ENCODE results near the gene LMAN1. TPM values are rescaled to one million over a fixed set of nuclear protein-coding genes. Genes with fewer than 3 reads are reported as not detected.
A peak's percentile ranks its signal among the peaks of the same experiment; 100 is the strongest.

Gene LMAN1
- total and polyA plus RNA-seq, 3 experiments from 2014 or later: 37.8 to 99.3 (median 96.5) TPM

DNA sequence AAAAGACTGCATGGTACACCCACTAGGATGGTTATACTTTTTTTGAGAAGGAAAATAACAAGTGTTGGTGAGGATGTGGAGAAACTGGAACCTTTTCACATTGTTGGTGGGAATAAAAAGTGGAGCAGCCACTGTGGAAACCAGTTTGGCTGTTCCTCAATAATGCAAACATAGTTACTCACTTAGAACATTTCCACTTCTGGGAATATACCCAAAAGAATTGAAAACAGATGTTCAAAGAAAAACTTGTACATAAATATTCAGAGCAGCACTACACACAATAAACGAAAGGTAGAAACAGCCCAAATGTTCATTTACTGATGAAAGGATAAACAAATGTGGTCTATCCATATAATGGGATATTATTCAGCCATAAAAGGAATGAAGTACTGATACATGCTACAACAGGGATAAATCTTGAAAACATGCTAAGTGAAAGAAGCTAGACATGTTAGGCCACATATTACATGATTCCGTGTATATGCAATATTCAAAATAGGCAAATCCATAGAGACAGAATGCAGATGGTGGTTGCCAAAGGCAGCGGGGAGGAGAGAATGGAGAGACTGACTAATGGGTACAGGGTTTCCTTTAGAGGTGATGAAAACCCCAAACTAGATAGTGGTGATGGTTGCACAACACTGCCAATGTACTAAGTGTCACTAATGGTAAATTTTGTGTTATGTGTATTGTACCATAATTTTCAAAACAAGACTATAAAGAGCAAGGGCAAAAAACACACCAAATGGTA is 20.9 kb upstream of the LMAN1 start:
- ChIA-PET POLR2A (no interaction called here), CTCF (no interaction called here)
- Histone ChIP-seq H3K27me3 (ENCODE audit: insufficient read depth, low read length, poor library complexity, severe bottlenecking) (no peaks in the 10 kb centered on the region), H3K4me3 (ENCODE audit: low read length) (no peak overlapping the region), H3K4me1 (ENCODE audit: insufficient read depth, low read length) (no peaks in the 10 kb centered on the region), H3K27ac (ENCODE audit: low read depth, low read length) (no peak overlapping the region), H3K9me3 (ENCODE audit: low read length) (no peaks in the 10 kb centered on the region), H3K36me3 (ENCODE audit: insufficient read depth, low read length) (no peaks in the 10 kb centered on the region)
- no peaks in the 10 kb centered on the region for H3K9me3 Mint-ChIP-seq
- H3K36me3 Mint-ChIP-seq: no peaks in the 10 kb centered on the region
- no peak overlapping the region for H3K27ac Mint-ChIP-seq
- no peak for DNase-seq
- H3K27me3 Mint-ChIP-seq: peaks cover 7 to 45% of the 10 kb centered on the region in 2 donors
- H3K4me3 Mint-ChIP-seq: no peak overlapping the region
- H3K4me1 Mint-ChIP-seq: no peaks in the 10 kb centered on the region

DNA sequence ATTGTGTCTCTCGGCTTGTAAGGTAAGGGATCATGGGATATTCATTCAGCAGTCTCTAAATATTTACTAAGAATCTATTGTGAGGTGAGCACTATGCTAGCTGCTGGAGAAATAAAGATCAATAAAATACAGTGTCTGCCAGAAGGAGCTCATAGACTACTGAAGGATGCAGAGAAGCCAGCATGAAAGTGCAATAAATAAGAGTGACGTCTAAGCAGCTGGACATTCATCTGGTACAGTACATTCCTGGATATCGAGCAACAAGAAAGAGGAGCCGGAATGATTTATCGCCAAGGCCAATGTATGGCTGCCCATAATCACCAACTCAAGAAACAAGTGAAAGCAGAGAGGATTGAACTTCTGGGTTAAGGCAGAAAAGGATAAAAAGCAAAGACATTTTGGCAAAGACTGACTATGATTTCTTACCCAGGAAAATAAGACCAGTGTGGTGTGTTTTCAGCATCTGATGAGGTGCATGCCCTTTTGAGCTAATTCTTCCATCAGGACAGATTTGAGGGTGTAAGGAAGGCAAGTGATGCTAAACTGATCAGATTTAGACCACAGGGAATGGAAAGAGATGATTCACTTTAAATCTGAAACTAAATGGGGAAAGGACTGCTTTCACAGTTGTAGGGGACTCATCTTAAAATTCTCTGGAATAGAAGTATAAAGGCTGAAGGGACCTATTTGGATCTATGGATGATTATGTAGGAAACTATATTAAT is 18.7 kb upstream of the LMAN1 start:
- H3K4me1 ChIP-seq (ENCODE audit: insufficient read depth, low read length): no peaks in the 10 kb centered on the region
- ChIA-PET CTCF (no interaction called here), POLR2A (no interaction called here)
- no peaks in the 10 kb centered on the region for H3K4me1 Mint-ChIP-seq
- H3K27ac Mint-ChIP-seq: no peak overlapping the region
- no peaks in the 10 kb centered on the region for H3K9me3 ChIP-seq (ENCODE audit: low read length)
- DNase-seq: no peak
- H3K36me3 ChIP-seq (ENCODE audit: insufficient read depth, low read length): no peaks in the 10 kb centered on the region
- H3K27me3 ChIP-seq (ENCODE audit: insufficient read depth, low read length, poor library complexity, severe bottlenecking): no peaks in the 10 kb centered on the region
- H3K4me3 ChIP-seq (ENCODE audit: low read length): no peak overlapping the region
- H3K36me3 Mint-ChIP-seq: no peaks in the 10 kb centered on the region
- H3K9me3 Mint-ChIP-seq: no peaks in the 10 kb centered on the region
- peaks cover 16 to 61% of the 10 kb centered on the region in 2 donors for H3K27me3 Mint-ChIP-seq
- H3K27ac ChIP-seq (ENCODE audit: low read depth, low read length): no peak overlapping the region
- no peak overlapping the region for H3K4me3 Mint-ChIP-seq

DNA sequence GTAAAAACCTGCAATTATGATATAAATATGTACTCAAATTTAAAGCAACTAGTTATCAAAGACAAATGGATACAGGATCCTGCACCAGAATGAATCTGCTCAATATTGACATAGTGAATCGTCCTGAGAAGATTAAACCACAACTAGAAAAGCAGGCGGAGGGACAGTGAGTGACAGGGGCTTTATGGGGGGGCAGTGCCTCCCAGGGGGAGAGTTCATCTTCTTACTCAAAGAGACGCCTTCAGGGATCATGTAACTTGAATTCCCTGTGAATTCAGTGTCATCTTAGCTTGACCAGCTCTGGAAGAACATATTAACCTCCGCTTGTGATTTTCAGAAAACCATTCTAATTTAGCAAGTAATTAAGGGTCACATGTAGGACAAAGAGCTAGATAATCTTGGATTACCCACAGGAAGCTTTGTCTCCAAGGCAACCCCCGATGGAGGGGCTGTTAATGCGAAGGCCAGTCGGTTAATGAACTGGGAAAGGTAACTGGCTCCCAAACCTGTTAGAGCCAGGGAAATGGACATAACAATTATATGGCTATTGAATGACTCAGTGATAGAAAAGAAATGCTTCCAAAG is 17.4 kb upstream of the LMAN1 start:
- no peaks in the 10 kb centered on the region for H3K27me3 ChIP-seq (ENCODE audit: insufficient read depth, low read length, poor library complexity, severe bottlenecking)
- DNase-seq: no peak
- no peak overlapping the region for H3K27ac ChIP-seq (ENCODE audit: low read depth, low read length)
- ChIA-PET CTCF (no interaction called here), POLR2A (no interaction called here)
- no peak overlapping the region for H3K27ac Mint-ChIP-seq
- no peak overlapping the region for H3K4me3 ChIP-seq (ENCODE audit: low read length)
- H3K9me3 Mint-ChIP-seq: no peaks in the 10 kb centered on the region
- H3K36me3 ChIP-seq (ENCODE audit: insufficient read depth, low read length): no peaks in the 10 kb centered on the region
- H3K4me3 Mint-ChIP-seq: no peak overlapping the region
- H3K9me3 ChIP-seq (ENCODE audit: low read length): no peaks in the 10 kb centered on the region
- H3K4me1 ChIP-seq (ENCODE audit: insufficient read depth, low read length): no peaks in the 10 kb centered on the region
- no peaks in the 10 kb centered on the region for H3K36me3 Mint-ChIP-seq
- H3K4me1 Mint-ChIP-seq: no peaks in the 10 kb centered on the region
- peaks cover 16 to 66% of the 10 kb centered on the region in 2 donors for H3K27me3 Mint-ChIP-seq

DNA sequence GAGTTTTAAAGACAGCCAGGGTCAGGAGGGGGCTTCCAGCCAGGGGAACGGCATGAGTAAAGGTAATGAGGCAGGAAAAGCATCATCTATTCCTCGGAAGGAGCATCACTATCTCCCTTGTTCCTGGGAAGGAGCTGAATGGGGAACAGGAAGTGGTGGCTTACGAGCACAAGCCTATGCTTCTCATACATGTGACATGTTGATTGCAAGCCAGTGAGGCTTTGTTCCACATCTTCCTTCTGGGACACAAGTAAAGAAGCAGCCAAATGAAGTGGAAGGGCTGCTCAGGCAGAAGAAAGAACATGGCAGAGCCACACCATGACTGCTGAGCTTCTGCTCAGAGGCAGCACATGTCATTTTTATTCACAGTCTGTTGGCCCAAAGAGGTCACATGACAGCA is 15.1 kb upstream of the LMAN1 start:
- H3K4me1 ChIP-seq (ENCODE audit: insufficient read depth, low read length): no peaks in the 10 kb centered on the region
- H3K27ac ChIP-seq (ENCODE audit: low read depth, low read length): no peak overlapping the region
- CTCF ChIA-PET: no interaction called here
- no peaks in the 10 kb centered on the region for H3K27me3 ChIP-seq (ENCODE audit: insufficient read depth, low read length, poor library complexity, severe bottlenecking)
- no peaks in the 10 kb centered on the region for H3K4me1 Mint-ChIP-seq
- no peaks in the 10 kb centered on the region for H3K9me3 ChIP-seq (ENCODE audit: low read length)
- peaks cover 20 to 49% of the 10 kb centered on the region in 2 donors for H3K27me3 Mint-ChIP-seq
- no peak overlapping the region for H3K4me3 Mint-ChIP-seq
- POLR2A ChIA-PET: no interaction called here
- H3K27ac Mint-ChIP-seq: peak overlapping the region in 2 of 8 donors; percentile 43 to 52
- H3K4me3 ChIP-seq (ENCODE audit: low read length): no peak overlapping the region
- no peak for DNase-seq
- no peaks in the 10 kb centered on the region for H3K36me3 ChIP-seq (ENCODE audit: insufficient read depth, low read length)
- no peaks in the 10 kb centered on the region for H3K36me3 Mint-ChIP-seq
- no peaks in the 10 kb centered on the region for H3K9me3 Mint-ChIP-seq

DNA sequence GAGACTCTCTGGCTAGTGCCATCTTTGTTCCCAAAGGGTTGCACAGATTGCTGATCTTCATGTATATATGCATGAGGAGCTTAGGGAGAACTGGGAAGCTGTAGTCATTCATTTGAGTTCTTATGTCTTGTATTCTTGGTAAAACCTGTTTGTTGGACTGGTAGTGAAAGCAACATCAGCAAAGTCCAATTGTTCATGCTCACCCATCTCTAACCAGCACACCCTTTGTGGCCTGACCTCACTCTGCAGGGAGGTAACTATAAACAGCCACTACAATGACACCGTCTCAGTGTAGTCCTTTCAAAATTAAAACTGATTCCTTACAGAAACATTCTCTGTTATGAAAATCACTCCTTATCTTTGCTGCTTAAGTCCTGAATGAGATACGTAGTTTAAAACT is 13.9 kb upstream of the LMAN1 start:
- no peaks in the 10 kb centered on the region for H3K4me1 Mint-ChIP-seq
- no peak for DNase-seq
- Histone ChIP-seq H3K4me3 (ENCODE audit: low read length) (no peak overlapping the region), H3K36me3 (ENCODE audit: insufficient read depth, low read length) (no peaks in the 10 kb centered on the region), H3K9me3 (ENCODE audit: low read length) (no peaks in the 10 kb centered on the region), H3K27ac (ENCODE audit: low read depth, low read length) (no peak overlapping the region), H3K4me1 (ENCODE audit: insufficient read depth, low read length) (no peaks in the 10 kb centered on the region), H3K27me3 (ENCODE audit: insufficient read depth, low read length, poor library complexity, severe bottlenecking) (no peaks in the 10 kb centered on the region)
- CTCF ChIA-PET: no interaction called here
- POLR2A ChIA-PET: no interaction called here
- H3K27me3 Mint-ChIP-seq: peaks cover 17 to 40% of the 10 kb centered on the region in 2 donors
- H3K9me3 Mint-ChIP-seq: no peaks in the 10 kb centered on the region
- H3K4me3 Mint-ChIP-seq: no peak overlapping the region
- H3K36me3 Mint-ChIP-seq: no peaks in the 10 kb centered on the region
- no peak overlapping the region for H3K27ac Mint-ChIP-seq

DNA sequence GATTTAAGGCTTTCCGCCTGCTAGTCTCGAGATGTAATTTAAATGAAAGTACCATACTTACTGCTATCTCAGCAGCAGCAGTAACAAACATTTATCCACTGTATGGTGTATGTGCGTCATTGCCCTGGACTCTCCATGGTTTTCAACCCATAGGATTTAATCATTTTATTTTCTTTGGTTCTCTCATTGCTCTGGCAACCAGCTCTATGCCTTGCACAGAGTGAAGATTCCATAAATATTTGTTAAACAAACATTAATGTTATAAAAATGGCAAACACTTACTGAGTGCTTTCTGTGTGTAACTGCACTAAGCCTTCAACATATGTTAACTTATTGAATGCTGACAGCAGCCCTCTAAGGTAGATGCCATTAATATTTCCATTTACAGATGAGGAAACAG is 1.3 kb upstream of the LMAN1 start:
- no peaks in the 10 kb centered on the region for H3K9me3 Mint-ChIP-seq
- ChIA-PET POLR2A (no interaction called here), CTCF (no interaction called here)
- DNase-seq: no peak
- H3K27ac ChIP-seq (ENCODE audit: low read depth, low read length): no peak overlapping the region
- H3K4me1 Mint-ChIP-seq: peaks cover 31 to 42% (median 41%) of the 10 kb centered on the region in 3 donors
- H3K4me3 Mint-ChIP-seq: peak overlapping the region in 6 of 7 donors; percentile 87 to 97 (median 94)
- peaks cover 0 to 6% (median 2%) of the 10 kb centered on the region in 3 donors for H3K36me3 Mint-ChIP-seq
- H3K4me3 ChIP-seq (ENCODE audit: low read length): no peak overlapping the region
- no peaks in the 10 kb centered on the region for H3K27me3 ChIP-seq (ENCODE audit: insufficient read depth, low read length, poor library complexity, severe bottlenecking)
- H3K27me3 Mint-ChIP-seq: no peaks in the 10 kb centered on the region
- no peaks in the 10 kb centered on the region for H3K36me3 ChIP-seq (ENCODE audit: insufficient read depth, low read length)
- peaks cover 26% of the 10 kb centered on the region for H3K4me1 ChIP-seq (ENCODE audit: insufficient read depth, low read length)
- peak overlapping the region in 1 of 8 donors; percentile 82 for H3K27ac Mint-ChIP-seq
- H3K9me3 ChIP-seq (ENCODE audit: low read length): no peaks in the 10 kb centered on the region

DNA sequence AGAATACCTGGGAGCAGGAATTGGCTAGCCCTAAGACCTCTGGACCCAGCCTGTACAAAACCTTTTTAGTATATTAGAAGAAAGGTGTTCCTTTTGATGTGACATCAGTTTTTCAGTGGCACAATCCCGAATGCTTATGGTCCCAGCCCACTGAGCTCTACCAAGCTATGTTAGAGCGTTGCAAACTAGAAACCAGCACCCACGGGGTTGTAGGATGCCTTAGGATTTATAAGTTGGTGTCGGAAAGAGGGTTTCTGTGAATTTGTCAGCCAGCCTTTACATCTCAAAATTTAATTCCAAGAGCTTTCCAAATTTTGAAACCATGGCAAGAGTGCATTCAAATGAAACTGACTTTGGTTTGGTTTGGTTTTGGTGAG is 499 bp upstream of the LMAN1 start:
- no peaks in the 10 kb centered on the region for H3K27me3 ChIP-seq (ENCODE audit: insufficient read depth, low read length, poor library complexity, severe bottlenecking)
- Mint-ChIP-seq H3K4me3 (peak overlapping the region; percentile 87 to 97 (median 95)), H3K27ac (peak overlapping the region in 7 of 8 donors; percentile 17 to 84 (median 69)), H3K36me3 (peaks cover 0 to 14% (median 8%) of the 10 kb centered on the region in 3 donors), H3K9me3 (no peaks in the 10 kb centered on the region), H3K27me3 (no peaks in the 10 kb centered on the region), H3K4me1 (peaks cover 32 to 49% (median 45%) of the 10 kb centered on the region in 3 donors)
- peaks cover 6% of the 10 kb centered on the region for H3K36me3 ChIP-seq (ENCODE audit: insufficient read depth, low read length)
- H3K9me3 ChIP-seq (ENCODE audit: low read length): no peaks in the 10 kb centered on the region
- peaks cover 26% of the 10 kb centered on the region for H3K4me1 ChIP-seq (ENCODE audit: insufficient read depth, low read length)
- no peak for DNase-seq
- ChIA-PET CTCF (interaction anchor here (0.9 kb wide), 1 partner anchor 43 kb away, joined by 4 read pairs; no protein-coding TSS in a partner anchor), POLR2A (interaction anchor here (0.5 to 0.9 kb wide), 3 partner anchors 14 to 686 kb away, joined by 3 read pairs; no protein-coding TSS in a partner anchor)
- H3K27ac ChIP-seq (ENCODE audit: low read depth, low read length): peak overlapping the region; percentile 83
- peak overlapping the region; percentile 76 for H3K4me3 ChIP-seq (ENCODE audit: low read length)

DNA sequence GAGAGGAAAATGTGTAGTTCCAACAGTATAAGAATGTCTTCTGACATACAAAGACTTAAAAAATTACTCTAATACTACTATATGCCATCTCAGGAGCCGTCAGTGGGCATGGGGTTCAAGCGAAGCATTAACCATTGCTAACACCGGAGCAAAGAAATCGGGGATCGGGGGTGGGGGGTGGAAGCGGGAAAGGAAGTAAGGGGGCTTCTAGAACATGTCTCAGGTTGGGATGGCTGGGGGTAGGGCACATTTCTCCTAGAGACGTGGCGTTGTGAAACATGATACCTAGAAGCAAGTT is 702 bp downstream of the LMAN1 start:
- Histone ChIP-seq H3K4me3 (ENCODE audit: low read length) (peak overlapping the region; percentile 76), H3K27me3 (ENCODE audit: insufficient read depth, low read length, poor library complexity, severe bottlenecking) (no peaks in the 10 kb centered on the region), H3K36me3 (ENCODE audit: insufficient read depth, low read length) (peaks cover 15% of the 10 kb centered on the region), H3K4me1 (ENCODE audit: insufficient read depth, low read length) (peaks cover 26% of the 10 kb centered on the region), H3K9me3 (ENCODE audit: low read length) (no peaks in the 10 kb centered on the region), H3K27ac (ENCODE audit: low read depth, low read length) (peak overlapping the region; percentile 83)
- ChIA-PET POLR2A (no interaction called here), CTCF (no interaction called here)
- peaks cover 33 to 49% (median 45%) of the 10 kb centered on the region in 3 donors for H3K4me1 Mint-ChIP-seq
- peak in 1 of 5 donors; percentile 2 for DNase-seq
- H3K27ac Mint-ChIP-seq: peak overlapping the region; percentile 82 to 100 (median 97)
- H3K4me3 Mint-ChIP-seq: peak overlapping the region; percentile 87 to 97 (median 95)
- H3K9me3 Mint-ChIP-seq: no peaks in the 10 kb centered on the region
- peaks cover 0 to 24% (median 10%) of the 10 kb centered on the region in 3 donors for H3K36me3 Mint-ChIP-seq
- H3K27me3 Mint-ChIP-seq: no peaks in the 10 kb centered on the region
